Endodermal cell (in vitro differentiated cells): ENCODE measurements around the gene CLMP. TPM values are rescaled to one million over a fixed set of nuclear protein-coding genes. Genes with fewer than 3 reads are reported as not detected.

ENCODE experiments used
- DNase-seq: peaks from one replicate; pipeline ENCODE4 v3.0.0-alpha.2; 2017
- H3K27ac ChIP-seq: 2 replicates; pipeline ENCODE4 v1.5.1; 2013; ENCODE audit warnings: mild to moderate bottlenecking, low read depth, low read length, moderate library complexity
- H3K27me3 ChIP-seq: 2 replicates; pipeline ENCODE4 v1.6.1; 2013; ENCODE audit warnings: mild to moderate bottlenecking, low read length, moderate library complexity; ENCODE audit not compliant: insufficient read depth, control insufficient read depth, poor library complexity, severe bottlenecking
- H3K36me3 ChIP-seq: 2 replicates; pipeline ENCODE4 v1.7.0; 2013; ENCODE audit warnings: mild to moderate bottlenecking, low read length, moderate library complexity; ENCODE audit not compliant: control insufficient read depth, insufficient read depth
- H3K4me1 ChIP-seq: one replicate; pipeline ENCODE4 v1.7.0; 2013; ENCODE audit warnings: low read length; ENCODE audit not compliant: control insufficient read depth, insufficient read depth
- H3K4me3 ChIP-seq: 2 replicates; pipeline ENCODE4 v1.5.1; 2013; ENCODE audit warnings: mild to moderate bottlenecking, low read length, moderate library complexity
- H3K9ac ChIP-seq: 2 replicates; pipeline ENCODE4 v1.6.1; 2013; ENCODE audit warnings: mild to moderate bottlenecking, low read length, moderate library complexity; ENCODE audit not compliant: poor library complexity, severe bottlenecking; ENCODE audit errors: extremely low read depth
- H3K9me3 ChIP-seq: 2 replicates; pipeline ENCODE4 v1.6.1; 2013; ENCODE audit warnings: mild to moderate bottlenecking, low read length, moderate library complexity; ENCODE audit not compliant: control insufficient read depth
- H3K27ac Mint-ChIP-seq: 2 replicates; pipeline ENCODE4 v1.8.0; 2020; ENCODE audit warnings: mixed read lengths
- H3K27me3 Mint-ChIP-seq: 2 replicates; pipeline ENCODE4 v1.8.0; 2021; ENCODE audit warnings: mild to moderate bottlenecking, mixed read lengths; ENCODE audit not compliant: insufficient read depth
- H3K36me3 Mint-ChIP-seq: 2 replicates; pipeline ENCODE4 v1.8.0; 2020; ENCODE audit warnings: low read depth, mixed read lengths
- H3K4me1 Mint-ChIP-seq: 2 replicates; pipeline ENCODE4 v1.8.0; 2020; ENCODE audit warnings: mixed read lengths
- H3K4me3 Mint-ChIP-seq: 2 replicates; pipeline ENCODE4 v1.8.0; 2020; ENCODE audit warnings: mild to moderate bottlenecking, moderate library complexity, mixed read lengths
- H3K9me3 Mint-ChIP-seq: 2 replicates; pipeline ENCODE4 v1.8.0; 2020; ENCODE audit warnings: mild to moderate bottlenecking, mixed read lengths
- CTCF ChIP-seq: fragments of 200-600 bp; sonication (generic); conservative IDR thresholded peaks from 2 replicates; pipeline ENCODE4 v1.5.0; 2021; ENCODE audit warnings: antibody characterized with exemption, mild to moderate bottlenecking
- WGBS, 2 experiments: methylation state at CpG; one replicate each; pipeline versions ENCODE4 v1.1.5 to v1.1.7; 2013; ENCODE audit warnings: missing lambda C conversion rate in 2 of 2, mixed read lengths in 1 of 2; ENCODE audit not compliant: insufficient coverage in 1 of 2, insufficient read length in 1 of 2; 5-methylcytosine and 5-hydroxymethylcytosine counted together
- total RNA-seq, 2 donors: library from RNA; stranded (reverse); fragmentation: NEBNext Ultra II Directional in 1 of 2; extraction: Animal tissue kit (Norgen Biotek cat#: 25700) in 1 of 2; gene quantifications; 2 replicates in 1 of 2; 3 replicates in 1 of 2; pipeline ENCODE4 v1.2.1, GENCODE V29; 2021

Gene CLMP
- total RNA-seq, 2 donors from 2014 or later, result 86.5 to 94.4 TPM

GRCh38 chr11:123144707-123145106, 50.3 kb downstream of the CLMP start:
- Histone ChIP-seq H3K27ac (no peak overlapping the region), H3K4me1 (no peaks in the 10 kb centered on the region), H3K4me3 (no peak overlapping the region), H3K36me3 (peaks cover 72% of the 10 kb centered on the region), H3K9me3 (peaks cover 20% of the 10 kb centered on the region), H3K27me3 (no peaks in the 10 kb centered on the region), H3K9ac (no peak overlapping the region)
- no peak for DNase-seq
- H3K27ac Mint-ChIP-seq, result no peak overlapping the region
- 83 to 96% methylated on average over 1 to 3 of the region's 3 CpGs for WGBS, 2 experiments
- peaks cover 45% of the 10 kb centered on the region for H3K36me3 Mint-ChIP-seq
- H3K4me3 Mint-ChIP-seq, result no peak overlapping the region
- peaks cover 2% of the 10 kb centered on the region for H3K9me3 Mint-ChIP-seq
- H3K27me3 Mint-ChIP-seq, result no peaks in the 10 kb centered on the region
- TF ChIP-seq CTCF, result no peak
- peaks cover 7% of the 10 kb centered on the region for H3K4me1 Mint-ChIP-seq

- H3K27ac Mint-ChIP-seq, result no peak overlapping the region
- peaks cover 10% of the 10 kb centered on the region for H3K4me1 Mint-ChIP-seq
- peaks cover 70% of the 10 kb centered on the region for H3K36me3 ChIP-seq
- TF ChIP-seq CTCF, result no peak
- WGBS, 2 experiments, result 96% methylated on average over 2 of the region's 2 CpGs
- no peaks in the 10 kb centered on the region for H3K4me1 ChIP-seq
- H3K4me3 Mint-ChIP-seq, result no peak overlapping the region
- no peak for DNase-seq
- no peak overlapping the region for H3K27ac ChIP-seq
- H3K9me3 Mint-ChIP-seq, result peaks cover 2% of the 10 kb centered on the region
- no peaks in the 10 kb centered on the region for H3K27me3 ChIP-seq
- H3K36me3 Mint-ChIP-seq, result peaks cover 48% of the 10 kb centered on the region
- peaks cover 20% of the 10 kb centered on the region for H3K9me3 ChIP-seq
- H3K4me3 ChIP-seq, result no peak overlapping the region
- H3K27me3 Mint-ChIP-seq, result no peaks in the 10 kb centered on the region
- H3K9ac ChIP-seq, result no peak overlapping the region
These were observed 51.1 kb downstream of the CLMP start for GRCh38 chr11:123143921-123144320.

- 98% methylated on average over 5 of the region's 5 CpGs; no CpG with 5 or more reads in 1 of the 2 experiments for WGBS, 2 experiments
- no peak overlapping the region for H3K4me3 ChIP-seq
- Mint-ChIP-seq H3K4me1 (peaks cover 10% of the 10 kb centered on the region), H3K27me3 (no peaks in the 10 kb centered on the region), H3K27ac (no peak overlapping the region), H3K4me3 (no peak overlapping the region), H3K36me3 (peaks cover 48% of the 10 kb centered on the region), H3K9me3 (peaks cover 2% of the 10 kb centered on the region)
- no peak overlapping the region for H3K9ac ChIP-seq
- H3K36me3 ChIP-seq, result peaks cover 69% of the 10 kb centered on the region
- no peaks in the 10 kb centered on the region for H3K4me1 ChIP-seq
- no peak for TF ChIP-seq CTCF
- no peak overlapping the region for H3K27ac ChIP-seq
- no peaks in the 10 kb centered on the region for H3K27me3 ChIP-seq
- H3K9me3 ChIP-seq, result peaks cover 20% of the 10 kb centered on the region
- no peak for DNase-seq
These were observed 51.6 kb downstream of the CLMP start for GRCh38 chr11:123143476-123143875.
